Mesenchymal stem cell (in vitro differentiated cells and primary cell): ENCODE results near the gene ZDHHC14.
"Not testable (repeated sequence)": the region's sequence is repeated elsewhere in the genome, so short reads cannot be mapped to it uniquely, and the experiment has no call there.

Experiments
- DNase-seq: peaks from one replicate; pipeline ENCODE4 v3.0.0-alpha.2; 2013
- H2AFZ ChIP-seq: one replicate; pipeline ENCODE4 v1.6.1; 2013; ENCODE audit warnings: low read depth, mild to moderate bottlenecking, control low read depth, inconsistent platforms, low read length, moderate library complexity
- H2AK5ac ChIP-seq: 2 replicates; pipeline ENCODE4 v1.6.1; 2013; ENCODE audit warnings: low read length, moderate library complexity, mild to moderate bottlenecking, inconsistent platforms; ENCODE audit not compliant: severe bottlenecking
- H2BK120ac ChIP-seq: one replicate; pipeline ENCODE4 v1.6.1; 2013; ENCODE audit warnings: low read depth, mild to moderate bottlenecking, inconsistent platforms, low read length, moderate library complexity
- H2BK12ac ChIP-seq, 2 experiments: one replicate each; pipeline ENCODE4 v1.6.1; 2013; ENCODE audit warnings: inconsistent platforms in 2 of 2, low read length in 2 of 2, mild to moderate bottlenecking in 2 of 2, moderate library complexity in 2 of 2, control low read depth in 1 of 2
- H2BK15ac ChIP-seq: one replicate; pipeline ENCODE4 v1.6.1; 2013; ENCODE audit warnings: mild to moderate bottlenecking, low read depth, inconsistent platforms; ENCODE audit not compliant: poor library complexity, severe bottlenecking
- H2BK5ac ChIP-seq: 2 replicates; pipeline ENCODE4 v1.6.1; 2013; ENCODE audit warnings: low read depth, mild to moderate bottlenecking, low read length, control low read depth, inconsistent platforms; ENCODE audit not compliant: poor library complexity, severe bottlenecking
- H3K14ac ChIP-seq, 2 experiments: one replicate each; pipeline ENCODE4 v1.6.1; 2013; ENCODE audit warnings: inconsistent platforms in 2 of 2, low read length in 2 of 2, control low read depth in 1 of 2, mild to moderate bottlenecking in 1 of 2, moderate library complexity in 1 of 2
- H3K18ac ChIP-seq, 2 experiments: one replicate each; pipeline ENCODE4 v1.6.1; 2013; ENCODE audit warnings: inconsistent platforms in 2 of 2, low read length in 2 of 2, control low read depth in 1 of 2, low read depth in 1 of 2, mild to moderate bottlenecking in 1 of 2
- H3K23ac ChIP-seq, 2 experiments: one replicate each; pipeline ENCODE4 v1.6.1; 2013; ENCODE audit warnings: inconsistent platforms in 2 of 2, low read length in 2 of 2, mild to moderate bottlenecking in 2 of 2, moderate library complexity in 2 of 2, control low read depth in 1 of 2
- H3K27ac ChIP-seq: 2 replicates; pipeline ENCODE4 v1.5.1; 2013; ENCODE audit warnings: mild to moderate bottlenecking, moderate library complexity, low read length, control low read depth, inconsistent platforms; ENCODE audit not compliant: poor library complexity, severe bottlenecking
- H3K27me3 ChIP-seq, 2 experiments: 2 replicates each; pipeline versions ENCODE4 v1.6.1 to v1.7.0; 2013; ENCODE audit warnings: low read length in 2 of 2, mild to moderate bottlenecking in 2 of 2, moderate library complexity in 2 of 2, control low read depth in 1 of 2, inconsistent platforms in 1 of 2; ENCODE audit not compliant: control insufficient read depth in 1 of 2, insufficient read depth in 1 of 2
- H3K36me3 ChIP-seq, 2 experiments: 2 replicates each; pipeline versions ENCODE4 v1.6.1 to v1.7.0; 2013; ENCODE audit warnings: low read length in 2 of 2, control low read depth in 1 of 2, inconsistent platforms in 1 of 2, low read depth in 1 of 2, mild to moderate bottlenecking in 1 of 2; ENCODE audit not compliant: insufficient read depth in 2 of 2, control insufficient read depth in 1 of 2
- H3K4ac ChIP-seq, 2 experiments: one replicate each; pipeline ENCODE4 v1.6.1; 2013; ENCODE audit warnings: inconsistent platforms in 2 of 2, low read length in 2 of 2, mild to moderate bottlenecking in 2 of 2, moderate library complexity in 2 of 2, control low read depth in 1 of 2, low read depth in 1 of 2
- H3K4me1 ChIP-seq: 2 replicates; pipeline ENCODE4 v1.6.1; 2013; ENCODE audit warnings: low read depth, low read length, control low read depth; ENCODE audit not compliant: control insufficient read depth, insufficient read depth
- H3K4me2 ChIP-seq: 2 replicates; pipeline ENCODE4 v1.6.1; 2013; ENCODE audit warnings: low read length, mild to moderate bottlenecking, inconsistent platforms; ENCODE audit not compliant: poor library complexity, severe bottlenecking
- H3K4me3 ChIP-seq, 2 experiments: 2 replicates each; pipeline versions ENCODE4 v1.5.1 to v1.7.0; 2013; ENCODE audit warnings: low read length in 2 of 2, mild to moderate bottlenecking in 2 of 2, control low read depth in 1 of 2, low read depth in 1 of 2; ENCODE audit not compliant: insufficient read depth in 1 of 2
- H3K79me1 ChIP-seq: replicated peaks from 2 replicates; pipeline ENCODE4 v1.6.1; 2013; ENCODE audit warnings: mild to moderate bottlenecking, control low read depth, low read length, inconsistent platforms; ENCODE audit not compliant: poor library complexity, severe bottlenecking
- H3K9ac ChIP-seq: 2 replicates; pipeline ENCODE4 v1.7.0; 2013; ENCODE audit warnings: mild to moderate bottlenecking, low read length, moderate library complexity
- H3K9me3 ChIP-seq: 2 replicates; pipeline ENCODE4 v1.7.0; 2013; ENCODE audit warnings: mild to moderate bottlenecking, low read length; ENCODE audit not compliant: control insufficient read depth
- H4K8ac ChIP-seq: one replicate; pipeline ENCODE4 v1.6.1; 2013; ENCODE audit warnings: inconsistent platforms, mild to moderate bottlenecking, low read length, moderate library complexity
- H4K91ac ChIP-seq: one replicate; pipeline ENCODE4 v1.6.1; 2013; ENCODE audit warnings: mild to moderate bottlenecking, low read length, inconsistent platforms
- WGBS: methylation state at CpG from one replicate; pipeline ENCODE4 v1.1.7; 2013; ENCODE audit warnings: mixed read lengths; 5-methylcytosine and 5-hydroxymethylcytosine counted together

The ZDHHC14 gene

DNA sequence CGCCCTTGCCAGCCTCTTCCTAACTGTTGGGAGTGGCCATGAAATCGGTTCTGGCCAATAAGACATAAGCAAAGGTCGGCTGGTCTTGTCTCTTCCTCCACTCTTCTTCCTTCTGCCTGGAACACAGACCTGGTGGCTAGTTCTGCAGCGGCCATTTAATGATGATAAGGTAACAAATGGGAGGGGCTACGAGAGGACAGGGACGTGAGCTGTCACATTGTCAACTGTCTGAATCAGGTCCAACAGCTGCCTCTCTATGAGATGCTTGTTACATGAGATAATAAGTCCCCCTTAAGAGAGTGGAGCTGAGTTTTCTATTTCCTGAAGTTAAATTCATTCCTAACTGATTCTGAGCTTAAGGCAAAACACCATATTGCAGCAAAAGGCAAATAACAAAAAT lies 45.2 kb upstream of the ZDHHC14 start:
- Histone ChIP-seq H3K14ac (no peak overlapping the region), H3K27me3 (peaks cover 35 to 37% of the 10 kb centered on the region in 2 experiments), H4K8ac (no peak overlapping the region), H3K9ac (no peak overlapping the region), H2BK15ac (no peak overlapping the region), H3K4ac (no peak overlapping the region), H3K4me2 (no peak overlapping the region), H2AK5ac (no peak overlapping the region), H3K9me3 (no peaks in the 10 kb centered on the region), H3K23ac (no peak overlapping the region), H2BK120ac (no peak overlapping the region), H3K27ac (no peak overlapping the region), H4K91ac (no peak overlapping the region), H3K4me1 (no peaks in the 10 kb centered on the region), H3K79me1 (no peaks in the 10 kb centered on the region), H3K36me3 (no peaks in the 10 kb centered on the region), H2BK12ac (no peak overlapping the region), H2AFZ (no peak overlapping the region), H3K18ac (no peak overlapping the region), H2BK5ac (no peak overlapping the region), H3K4me3 (no peak overlapping the region)
- DNase-seq = no peak
- WGBS = 77% methylated on average over 6 of the region's 6 CpGs

- H2BK5ac ChIP-seq, H3K9ac ChIP-seq, H3K4me3 ChIP-seq, H3K36me3 ChIP-seq, H2BK120ac ChIP-seq, H2BK15ac ChIP-seq, H4K8ac ChIP-seq, H3K9me3 ChIP-seq, H3K23ac ChIP-seq, H3K14ac ChIP-seq, H2AFZ ChIP-seq, H4K91ac ChIP-seq, H2BK12ac ChIP-seq, H3K4me1 ChIP-seq, H3K79me1 ChIP-seq, H2AK5ac ChIP-seq, H3K4me2 ChIP-seq, H3K18ac ChIP-seq, DNase-seq, H3K4ac ChIP-seq, H3K27ac ChIP-seq: not testable (repeated sequence)
- peaks cover 23 to 25% of the 10 kb centered on the region in 2 experiments for H3K27me3 ChIP-seq
- 80% methylated on average over 3 of the region's 3 CpGs for WGBS
Measured at GRCh38 chr6:157337276-157337675, 43.7 kb upstream of the ZDHHC14 start.

DNA sequence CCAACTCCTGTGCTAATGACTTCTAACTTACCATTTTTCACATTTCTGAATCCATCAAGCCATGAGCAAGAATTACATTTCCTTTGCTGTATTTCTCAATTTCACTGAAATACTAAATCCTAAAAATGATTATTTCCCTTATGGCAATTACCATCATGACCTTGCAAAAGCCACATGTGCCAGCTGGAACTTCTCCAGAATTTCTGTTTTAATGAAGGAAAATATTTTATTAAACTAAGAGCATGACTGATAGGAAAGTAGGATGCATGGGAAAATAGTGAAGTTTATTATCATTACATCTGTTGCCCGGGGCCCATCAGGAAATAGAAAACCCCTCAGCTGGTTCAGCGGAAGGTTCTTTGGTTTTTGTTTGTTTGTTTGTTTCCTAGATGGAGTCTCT lies 43.2 kb upstream of the ZDHHC14 start:
- H3K4me3 ChIP-seq = no peak overlapping the region
- no peak overlapping the region for H2BK120ac ChIP-seq
- no peak overlapping the region for H3K18ac ChIP-seq
- H2AFZ ChIP-seq = no peak overlapping the region
- no peaks in the 10 kb centered on the region for H3K79me1 ChIP-seq
- H3K9me3 ChIP-seq = no peaks in the 10 kb centered on the region
- H3K4ac ChIP-seq = no peak overlapping the region
- no peaks in the 10 kb centered on the region for H3K36me3 ChIP-seq
- no peak overlapping the region for H4K91ac ChIP-seq
- peaks cover 18 to 20% of the 10 kb centered on the region in 2 experiments for H3K27me3 ChIP-seq
- no peak overlapping the region for H3K9ac ChIP-seq
- DNase-seq = no peak
- no peak overlapping the region for H3K14ac ChIP-seq
- H4K8ac ChIP-seq = no peak overlapping the region
- H2BK12ac ChIP-seq = no peak overlapping the region
- H2BK5ac ChIP-seq = no peak overlapping the region
- no peak overlapping the region for H2AK5ac ChIP-seq
- no peak overlapping the region for H2BK15ac ChIP-seq
- H3K4me1 ChIP-seq = no peaks in the 10 kb centered on the region
- H3K23ac ChIP-seq = no peak overlapping the region
- 97% methylated on average over 2 of the region's 2 CpGs for WGBS
- no peak overlapping the region for H3K27ac ChIP-seq
- H3K4me2 ChIP-seq = no peak overlapping the region

- no peak overlapping the region for H2BK5ac ChIP-seq
- no peak overlapping the region for H3K18ac ChIP-seq
- peaks cover 13 to 21% of the 10 kb centered on the region in 2 experiments for H3K27me3 ChIP-seq
- no peak overlapping the region for H3K14ac ChIP-seq
- no peak overlapping the region for H2BK12ac ChIP-seq
- H3K9me3 ChIP-seq = no peaks in the 10 kb centered on the region
- H3K4me2 ChIP-seq = no peak overlapping the region
- no peak overlapping the region for H4K8ac ChIP-seq
- no peak overlapping the region for H3K4me3 ChIP-seq
- no peak overlapping the region for H3K9ac ChIP-seq
- 91% methylated on average over 1 of the region's 1 CpG for WGBS
- H2BK120ac ChIP-seq = no peak overlapping the region
- no peak overlapping the region for H2AK5ac ChIP-seq
- H3K27ac ChIP-seq = no peak overlapping the region
- H3K4me1 ChIP-seq = no peaks in the 10 kb centered on the region
- no peak overlapping the region for H2AFZ ChIP-seq
- no peak overlapping the region for H2BK15ac ChIP-seq
- DNase-seq = no peak
- H3K23ac ChIP-seq = no peak overlapping the region
- no peaks in the 10 kb centered on the region for H3K36me3 ChIP-seq
- no peak overlapping the region for H3K4ac ChIP-seq
- no peak overlapping the region for H4K91ac ChIP-seq
- H3K79me1 ChIP-seq = no peaks in the 10 kb centered on the region
Measured at GRCh38 chr6:157339432-157339831, 41.6 kb upstream of the ZDHHC14 start.
